ENCODE results near the gene NGDN.

The NGDN gene

GRCh38 chr14:23485326-23485725 is 15.8 kb downstream of the NGDN start:
- no peak for TF ChIP-seq POLR2AphosphoS5 (IDR thresholded peaks at IDR 0.05; ENCODE audit: low read depth, low read length)
- no peak for TF ChIP-seq REST (IDR thresholded peaks at IDR 0.05; ENCODE audit: insufficient read depth in 1 of 2, low read depth in 2 of 2, low read length in 2 of 2)
- TF ChIP-seq SIN3A (IDR thresholded peaks at IDR 0.05; ENCODE audit: borderline replicate concordance, insufficient read depth, low read length) = no peak
- TF ChIP-seq TAF1 (IDR thresholded peaks at IDR 0.05; ENCODE audit: borderline replicate concordance, insufficient read depth, low read length) = no peak
- TF ChIP-seq FOXP2 (optimal IDR thresholded peaks at IDR 0.05; ENCODE audit: borderline replicate concordance, extremely low read depth, extremely low read length, insufficient read depth) = no peak

DNA sequence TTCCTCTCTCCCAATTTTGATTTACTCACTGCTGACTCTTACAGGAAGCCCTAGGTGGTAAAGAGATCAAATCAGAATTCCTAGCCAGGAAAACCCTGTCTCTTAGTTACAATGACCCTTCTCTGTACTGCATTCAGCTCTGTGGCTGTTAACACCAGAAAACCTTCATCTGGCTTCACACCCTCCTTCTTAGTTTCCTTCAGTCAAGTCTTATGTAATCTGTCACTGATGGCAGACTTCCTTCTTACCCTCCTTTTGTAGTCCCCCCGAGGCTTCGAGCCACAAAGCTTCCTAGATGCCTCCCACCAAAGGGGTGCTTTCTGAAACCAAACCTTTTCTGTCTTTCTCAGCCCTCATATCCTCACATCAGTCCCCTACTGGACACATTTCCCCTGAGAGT is 16.5 kb downstream of the NGDN start:
- no peak for TF ChIP-seq SIN3A (IDR thresholded peaks at IDR 0.05; ENCODE audit: borderline replicate concordance, insufficient read depth, low read length)
- TF ChIP-seq REST (IDR thresholded peaks at IDR 0.05; ENCODE audit: insufficient read depth in 1 of 2, low read depth in 2 of 2, low read length in 2 of 2) = no peak
- TF ChIP-seq FOXP2 (optimal IDR thresholded peaks at IDR 0.05; ENCODE audit: borderline replicate concordance, extremely low read depth, extremely low read length, insufficient read depth) = no peak
- TF ChIP-seq TAF1 (IDR thresholded peaks at IDR 0.05; ENCODE audit: borderline replicate concordance, insufficient read depth, low read length) = no peak
- no peak for TF ChIP-seq POLR2AphosphoS5 (IDR thresholded peaks at IDR 0.05; ENCODE audit: low read depth, low read length)

- TF ChIP-seq SIN3A (IDR thresholded peaks at IDR 0.05; ENCODE audit: borderline replicate concordance, insufficient read depth, low read length) = no peak
Measured at GRCh38 chr14:23487216-23487615, 17.7 kb downstream of the NGDN start.

DNA sequence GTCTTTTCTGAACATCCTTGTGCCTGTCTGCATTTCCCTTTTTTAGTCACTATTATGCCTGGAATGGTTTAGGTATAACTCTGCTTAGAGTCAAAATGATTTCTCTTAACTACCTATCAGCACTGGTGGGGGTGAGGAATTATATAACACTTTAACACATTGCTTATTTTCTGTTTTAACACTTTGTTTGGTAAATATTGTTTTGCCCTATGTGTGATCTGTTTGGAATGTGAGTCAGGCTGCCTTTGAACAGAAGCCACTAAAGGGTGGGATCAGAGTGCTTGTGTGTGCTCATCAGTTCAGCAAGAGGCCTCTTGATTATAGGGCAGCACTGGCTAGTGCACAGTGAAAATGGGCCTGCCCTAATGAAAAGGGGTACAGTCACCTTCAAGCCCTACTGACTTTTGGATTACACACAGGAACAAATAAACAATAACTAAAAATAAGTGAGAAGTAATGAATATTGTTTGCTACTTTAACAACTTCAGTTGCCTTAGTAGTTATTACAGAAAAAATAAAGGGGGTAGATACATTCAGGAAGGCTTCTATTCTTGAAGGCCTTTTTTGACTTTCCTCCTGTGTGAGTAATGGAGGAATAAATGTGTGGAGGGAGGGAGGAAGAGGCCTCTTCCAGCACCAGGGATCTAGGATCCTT is 23.2 kb downstream of the NGDN start:
- TF ChIP-seq TAF1 (IDR thresholded peaks at IDR 0.05; ENCODE audit: borderline replicate concordance, insufficient read depth, low read length) (no peak), POLR2AphosphoS5 (IDR thresholded peaks at IDR 0.05; ENCODE audit: low read depth, low read length) (no peak), FOXP2 (optimal IDR thresholded peaks at IDR 0.05; ENCODE audit: borderline replicate concordance, extremely low read depth, extremely low read length, insufficient read depth) (no peak), SIN3A (IDR thresholded peaks at IDR 0.05; ENCODE audit: borderline replicate concordance, insufficient read depth, low read length) (no peak), REST (IDR thresholded peaks at IDR 0.05; ENCODE audit: insufficient read depth in 1 of 2, low read depth in 2 of 2, low read length in 2 of 2) (no peak)

- TF ChIP-seq POLR2AphosphoS5 (IDR thresholded peaks at IDR 0.05; ENCODE audit: low read depth, low read length) (no peak), FOXP2 (optimal IDR thresholded peaks at IDR 0.05; ENCODE audit: borderline replicate concordance, extremely low read depth, extremely low read length, insufficient read depth) (no peak), SIN3A (IDR thresholded peaks at IDR 0.05; ENCODE audit: borderline replicate concordance, insufficient read depth, low read length) (no peak), REST (IDR thresholded peaks at IDR 0.05; ENCODE audit: insufficient read depth in 1 of 2, low read depth in 2 of 2, low read length in 2 of 2) (no peak), TAF1 (IDR thresholded peaks at IDR 0.05; ENCODE audit: borderline replicate concordance, insufficient read depth, low read length) (no peak)
Measured at GRCh38 chr14:23494223-23494622, 24.7 kb downstream of the NGDN start.

Data from PFSK-1 (cell line).